GOT3 (cell line): Measurements from ENCODE around the gene PLCG2.
"Not testable (repeated sequence)": the region's sequence is repeated elsewhere in the genome, so short reads cannot be mapped to it uniquely, and the experiment has no call there.

Experiments used
- DNase-seq: peaks from one replicate; lab custom pipeline; 2025; ENCODE audit warnings: mixed read lengths; lab: John Stamatoyannopoulos, UW

Gene PLCG2

GRCh38 chr16:81778861-81779535 lies at the start of gene PLCG2:
Gene PLCG2 (plus strand): TSS chr16:81779291. CDS start chr16:81785990, 6,699 bp downstream.
- DNase-seq = no peak

- DNase-seq = no peak
Measured at GRCh38 chr16:81729451-81729850, 49.6 kb upstream of the PLCG2 start.

GRCh38 chr16:81730090-81731051 lies 48.7 kb upstream of the PLCG2 start:
- DNase-seq = peak; percentile 38

GRCh38 chr16:81731649-81732048 lies 47.4 kb upstream of the PLCG2 start:
- DNase-seq = no peak

- DNase-seq = no peak
Measured at GRCh38 chr16:81732699-81733098, 46.4 kb upstream of the PLCG2 start.

- no peak for DNase-seq
Measured at GRCh38 chr16:81733295-81733694, 45.8 kb upstream of the PLCG2 start.

GRCh38 chr16:81734632-81735434 lies 44.3 kb upstream of the PLCG2 start:
- no peak for DNase-seq

- DNase-seq = peak; percentile 22
Measured at GRCh38 chr16:81737885-81738536, 41.1 kb upstream of the PLCG2 start.

- DNase-seq = no peak
Measured at GRCh38 chr16:81738783-81739496, 40.2 kb upstream of the PLCG2 start.

GRCh38 chr16:81739503-81739902 lies 39.6 kb upstream of the PLCG2 start:
- DNase-seq = no peak

- DNase-seq = no peak
Measured at GRCh38 chr16:81740169-81740568, 38.9 kb upstream of the PLCG2 start.

- DNase-seq = not testable (repeated sequence)
Measured at GRCh38 chr16:81741430-81741770, 37.7 kb upstream of the PLCG2 start.

GRCh38 chr16:81744385-81744784 lies 34.7 kb upstream of the PLCG2 start:
- DNase-seq = no peak

GRCh38 chr16:81744911-81745310 lies 34.2 kb upstream of the PLCG2 start:
- no peak for DNase-seq

GRCh38 chr16:81745704-81746558 lies 33.2 kb upstream of the PLCG2 start:
- no peak for DNase-seq

- DNase-seq = no peak
Measured at GRCh38 chr16:81746566-81746965, 32.5 kb upstream of the PLCG2 start.

GRCh38 chr16:81748476-81749198 lies 30.5 kb upstream of the PLCG2 start:
- no peak for DNase-seq

- DNase-seq = no peak
Measured at GRCh38 chr16:81752225-81752875, 26.7 kb upstream of the PLCG2 start.

- DNase-seq = no peak
Measured at GRCh38 chr16:81752876-81753227, 26.2 kb upstream of the PLCG2 start.
